Nucleus accumbens (tissue), 56 donors: ENCODE data around the gene KIAA1328.

Experiments used
- DNase-seq, 56 donors: peaks; one replicate each; lab custom pipeline; 2025; lab: John Stamatoyannopoulos, UW

Gene KIAA1328

GRCh38 chr18:37270666-37271052 lies 441.7 kb downstream of the KIAA1328 start:
- DNase-seq, result no peak

- no peak for DNase-seq
These were observed 443.3 kb downstream of the KIAA1328 start for GRCh38 chr18:37272226-37272625.

DNA sequence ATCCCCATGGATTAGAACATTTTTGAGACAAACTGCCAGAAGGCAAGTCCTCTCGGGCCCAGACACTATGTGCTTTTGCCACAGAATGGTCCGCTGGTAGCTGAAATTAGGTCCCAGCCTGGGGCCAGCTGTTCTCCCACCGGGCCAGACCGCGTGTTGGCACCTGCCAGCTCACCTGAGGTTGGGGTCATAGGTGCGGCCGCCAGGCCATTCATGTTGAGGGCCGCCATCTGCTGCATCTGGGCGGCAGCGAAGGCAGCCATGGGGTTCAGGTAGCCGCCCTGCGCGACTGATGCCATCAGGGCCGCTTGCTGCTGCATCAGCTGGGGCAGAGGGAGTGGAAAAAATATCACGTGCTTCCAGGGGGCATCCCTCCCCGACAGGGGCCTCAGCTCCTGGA lies 443.9 kb downstream of the KIAA1328 start:
- no peak for DNase-seq

DNA sequence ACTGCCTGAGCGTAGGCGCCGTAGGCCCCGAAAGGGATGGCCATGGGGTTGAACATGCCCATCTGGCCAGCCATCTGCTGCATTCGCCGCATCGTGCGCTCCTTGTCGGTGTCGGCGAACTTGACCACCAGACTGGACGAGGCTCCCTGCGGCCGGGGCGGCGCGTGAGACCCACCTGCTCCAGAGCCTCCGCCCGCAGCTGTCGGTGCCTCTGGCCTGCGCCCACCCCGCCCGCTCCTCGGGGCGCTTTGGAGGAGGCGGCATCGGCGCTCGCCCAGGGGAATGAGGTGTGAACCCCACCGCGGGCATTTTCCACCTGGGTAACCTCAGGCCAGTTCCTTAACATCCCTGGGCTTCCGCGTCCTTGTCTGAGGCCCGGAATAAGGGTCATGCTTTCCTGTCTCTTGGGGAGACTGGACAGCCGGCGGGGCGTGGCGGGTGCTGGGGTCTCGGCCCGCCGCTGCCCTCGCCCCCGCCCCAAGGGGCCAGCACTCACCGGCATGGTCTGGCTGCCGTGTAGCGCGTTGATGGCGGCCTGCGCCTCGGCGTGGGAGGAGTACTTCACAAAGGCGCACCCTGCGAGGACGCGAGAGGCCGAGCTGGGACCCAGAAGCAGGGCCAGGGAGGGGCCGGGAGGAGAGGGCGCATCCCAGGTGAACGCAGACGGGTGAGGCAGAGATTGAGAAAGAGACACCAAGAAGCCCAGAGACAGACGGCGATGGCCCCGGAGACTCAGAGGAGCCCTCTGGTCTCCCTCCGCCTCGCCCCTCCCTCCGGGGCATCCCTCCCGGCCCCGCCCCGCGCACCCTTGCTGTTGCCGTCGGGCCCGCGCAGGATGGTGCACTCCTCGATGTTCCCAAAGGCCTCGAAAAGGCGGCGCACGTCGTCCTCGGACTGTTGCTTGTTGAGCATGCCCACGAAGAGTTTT lies 445.6 kb downstream of the KIAA1328 start:
- DNase-seq, result no peak

DNA sequence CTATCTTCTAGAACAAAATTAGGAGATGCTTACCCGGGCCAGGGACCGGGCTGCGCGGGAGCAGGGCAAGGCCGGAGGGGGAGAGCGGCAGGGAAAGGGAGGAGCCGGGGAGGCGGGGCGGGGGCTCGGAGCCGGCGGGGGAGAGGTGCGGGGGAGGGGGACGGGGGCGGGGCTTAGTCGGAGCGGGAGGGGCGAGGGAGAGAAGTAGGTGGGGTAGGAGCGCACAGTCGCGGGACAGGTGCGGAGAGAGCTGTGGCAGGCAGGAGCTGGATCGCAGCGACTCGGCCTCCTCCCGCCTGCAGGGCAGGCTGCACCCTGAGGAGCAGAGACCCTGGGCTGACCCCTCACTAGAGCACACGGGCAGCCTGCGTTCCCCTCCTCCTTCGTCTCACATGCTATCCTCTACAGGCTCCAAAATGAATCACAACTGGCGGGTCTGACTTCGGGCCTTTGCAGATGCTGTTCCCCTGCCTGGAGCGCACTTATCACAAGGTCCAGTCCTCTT lies 446.4 kb downstream of the KIAA1328 start:
- no peak for DNase-seq

DNA sequence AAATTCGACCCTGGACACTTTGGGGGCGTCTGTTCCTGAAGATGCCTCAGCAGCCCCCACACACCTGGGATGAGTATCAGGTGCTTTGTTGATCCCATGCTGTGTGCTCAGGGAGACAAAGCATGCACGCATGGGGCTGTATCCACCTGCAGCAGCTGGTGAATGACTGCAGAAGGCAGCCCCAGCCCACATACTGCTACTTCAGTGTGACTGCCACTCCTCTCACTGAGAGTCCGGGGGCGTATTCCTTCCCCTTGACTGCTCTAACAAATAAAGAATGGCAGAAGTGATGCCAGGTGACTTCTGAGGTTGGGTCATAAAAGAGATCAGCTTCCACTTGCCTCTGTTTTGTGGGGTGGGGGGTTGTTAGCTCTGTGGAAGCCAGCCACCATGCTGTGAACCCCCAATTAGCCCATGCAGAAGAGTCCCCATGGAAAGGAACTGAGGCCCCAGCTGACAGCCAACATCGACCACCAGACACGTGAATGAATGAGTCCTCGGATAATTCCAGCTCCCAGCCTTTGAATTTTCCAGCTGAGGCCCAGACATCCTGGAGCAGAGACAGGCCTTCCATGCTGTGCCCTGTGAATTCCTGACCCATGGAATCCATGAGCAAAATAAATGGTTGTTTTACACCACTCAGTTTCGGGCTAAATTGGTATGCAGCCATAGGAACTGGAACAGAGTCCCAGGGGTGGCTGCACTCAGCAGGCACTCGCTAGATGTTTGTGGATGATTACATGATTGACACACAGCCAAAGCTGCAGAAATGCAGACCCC lies 447.4 kb downstream of the KIAA1328 start:
- peak in 3 of 56 donors; percentile 17 to 19 (median 17) for DNase-seq

DNA sequence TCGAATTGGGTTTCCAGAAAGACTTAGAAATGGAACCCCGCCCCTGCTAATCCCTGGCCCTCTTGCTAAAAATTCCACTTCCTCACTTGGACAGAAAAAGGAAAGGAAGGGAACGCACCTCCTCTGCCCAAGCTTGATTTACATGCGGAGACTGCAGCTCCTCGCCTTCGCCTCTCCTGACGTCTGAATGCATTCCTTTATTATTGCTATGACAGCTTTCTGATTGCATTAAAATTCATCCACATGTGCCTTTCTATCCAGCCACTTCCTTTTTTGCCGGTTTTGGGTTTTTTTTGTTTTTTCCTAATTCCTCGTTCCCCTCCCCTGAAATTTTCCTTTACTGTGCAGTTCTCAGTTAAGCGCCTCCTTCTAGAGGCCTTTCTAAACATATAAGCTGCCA lies 448.9 kb downstream of the KIAA1328 start:
- peak in 8 of 56 donors; percentile 4 to 38 (median 13) for DNase-seq
